SK-N-SH treated with all-trans-retinoic acid at 6 μM for 48 hours (cell line): ENCODE measurements around the gene CCDC85C.

ENCODE experiments used
- ARNTL ChIP-seq: fragments of 450-650 bp; formaldehyde crosslinking; IDR thresholded peaks from 2 replicates; pipeline ENCODE4 v1.5.0; 2020; ENCODE audit warnings: low read depth, mild to moderate bottlenecking, moderate library complexity, borderline replicate concordance
- BACH2 ChIP-seq: fragments of 250-450 bp; sonication (Bioruptor Pico); IDR thresholded peaks from 2 replicates; pipeline ENCODE4 v1.9.0; 2021; ENCODE audit warnings: mild to moderate bottlenecking, borderline replicate concordance
- GLIS3 ChIP-seq: fragments of 250-450 bp; sonication (Bioruptor Pico); IDR thresholded peaks from 2 replicates; pipeline ENCODE4 v1.5.0; 2020; ENCODE audit warnings: mild to moderate bottlenecking, moderate library complexity
- TF ChIP-seq, protein P1 (sequence below): fragments of 250-450 bp; sonication (Bioruptor Pico); IDR thresholded peaks from 2 replicates; pipeline ENCODE4 v1.5.1; 2020; ENCODE audit warnings: low read depth, mild to moderate bottlenecking, moderate library complexity

DNA sequence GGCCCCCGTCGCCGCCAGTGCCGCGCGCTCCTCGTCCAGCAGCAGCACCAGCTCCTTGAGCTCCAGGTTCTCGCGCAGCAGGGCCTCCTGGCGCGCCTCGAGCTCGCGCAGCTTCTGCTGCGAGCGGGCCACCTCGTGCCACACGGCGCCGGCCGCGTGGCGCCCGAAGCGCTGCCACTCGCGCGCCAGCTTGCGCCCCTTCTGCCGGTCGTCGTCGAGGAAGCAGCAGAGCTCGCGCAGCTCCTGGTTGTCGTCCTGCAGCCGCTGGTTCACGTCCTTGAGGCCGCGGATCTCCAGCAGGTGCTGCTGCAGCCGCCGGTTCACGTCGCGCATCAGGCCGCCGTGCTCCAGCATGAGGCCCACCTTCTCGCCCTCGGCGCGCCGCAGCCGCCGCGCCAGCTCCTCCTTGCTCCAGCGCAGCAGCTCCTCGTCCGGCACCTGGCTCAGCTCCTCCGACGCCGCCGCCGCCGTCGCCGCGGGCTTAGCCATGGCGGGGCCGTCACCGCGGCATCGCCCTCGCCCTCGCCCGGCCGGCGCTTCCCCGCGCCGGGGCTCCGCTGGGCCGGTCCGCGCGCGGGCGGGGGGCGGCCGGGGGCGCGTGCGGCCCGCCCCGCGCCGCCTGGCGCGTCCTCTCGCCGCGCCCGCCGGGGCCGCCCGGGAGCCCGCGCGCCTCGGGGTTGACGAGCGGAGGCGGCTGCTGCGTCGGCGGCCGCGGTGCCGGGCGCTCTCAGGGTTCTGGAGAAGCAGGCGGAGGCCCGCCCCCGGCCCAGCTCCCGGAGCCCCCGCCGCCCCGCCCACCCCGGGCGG, at the start of gene CCDC85C:
- TF ChIP-seq, protein P1, sequence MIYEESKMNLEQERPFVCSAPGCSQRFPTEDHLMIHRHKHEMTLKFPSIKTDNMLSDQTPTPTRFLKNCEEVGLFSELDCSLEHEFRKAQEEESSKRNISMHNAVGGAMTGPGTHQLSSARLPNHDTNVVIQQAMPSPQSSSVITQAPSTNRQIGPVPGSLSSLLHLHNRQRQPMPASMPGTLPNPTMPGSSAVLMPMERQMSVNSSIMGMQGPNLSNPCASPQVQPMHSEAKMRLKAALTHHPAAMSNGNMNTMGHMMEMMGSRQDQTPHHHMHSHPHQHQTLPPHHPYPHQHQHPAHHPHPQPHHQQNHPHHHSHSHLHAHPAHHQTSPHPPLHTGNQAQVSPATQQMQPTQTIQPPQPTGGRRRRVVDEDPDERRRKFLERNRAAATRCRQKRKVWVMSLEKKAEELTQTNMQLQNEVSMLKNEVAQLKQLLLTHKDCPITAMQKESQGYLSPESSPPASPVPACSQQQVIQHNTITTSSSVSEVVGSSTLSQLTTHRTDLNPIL (CRISPR knock-in tag) = no peak
- TF ChIP-seq ARNTL = no peak
- TF ChIP-seq GLIS3 (CRISPR knock-in tag) = no peak
- no peak for TF ChIP-seq BACH2 (CRISPR knock-in tag)
